SK-N-SH treated with all-trans-retinoic acid at 6 μM for 48 hours (cell line): Measurements from ENCODE around the gene ABTB1.
"Not testable (repeated sequence)": the region's sequence is repeated elsewhere in the genome, so short reads cannot be mapped to it uniquely, and the experiment has no call there.

ENCODE experiments used
- ATAC-seq: fragments of 200-7000 bp; cut with Tn5 transposase; 3 replicates; pipeline ENCODE4 v1.9.1; 2020; ENCODE audit warnings: mild to moderate bottlenecking, moderate library complexity
- ARNTL ChIP-seq: fragments of 450-650 bp; formaldehyde crosslinking; IDR thresholded peaks from 2 replicates; pipeline ENCODE4 v1.5.0; 2020; ENCODE audit warnings: low read depth, mild to moderate bottlenecking, moderate library complexity, borderline replicate concordance
- BACH2 ChIP-seq: fragments of 250-450 bp; sonication (Bioruptor Pico); IDR thresholded peaks from 2 replicates; pipeline ENCODE4 v1.9.0; 2021; ENCODE audit warnings: mild to moderate bottlenecking, borderline replicate concordance
- CREB5 ChIP-seq: fragments of 250-450 bp; sonication (Bioruptor Pico); IDR thresholded peaks from 2 replicates; pipeline ENCODE4 v1.5.1; 2020; ENCODE audit warnings: low read depth, mild to moderate bottlenecking, moderate library complexity
- CSDC2 ChIP-seq: fragments of 250-450 bp; sonication (Bioruptor Pico); IDR thresholded peaks from 2 replicates; pipeline ENCODE4 v1.5.0; 2020; ENCODE audit warnings: mild to moderate bottlenecking, moderate library complexity
- CSRNP3 ChIP-seq: fragments of 250-450 bp; sonication (Bioruptor Pico); IDR thresholded peaks from 2 replicates; pipeline ENCODE4 v1.5.1; 2021; ENCODE audit warnings: mild to moderate bottlenecking, moderate library complexity
- ESRRG ChIP-seq: fragments of 250-450 bp; sonication (Bioruptor Pico); IDR thresholded peaks from 2 replicates; pipeline ENCODE4 v1.6.1; 2021; ENCODE audit warnings: mild to moderate bottlenecking
- ISL1 ChIP-seq: fragments of 250-450 bp; sonication (Bioruptor Pico); IDR thresholded peaks from 2 replicates; pipeline ENCODE4 v2.1.2; 2022; ENCODE audit warnings: mild to moderate bottlenecking, moderate library complexity
- OSR1 ChIP-seq: fragments of 250-450 bp; sonication (Bioruptor Pico); IDR thresholded peaks from 2 replicates; pipeline ENCODE4 v1.8.0; 2022; ENCODE audit warnings: moderate library complexity, mild to moderate bottlenecking, inconsistent platforms
- POU6F1 ChIP-seq: fragments of 250-450 bp; sonication (Bioruptor Pico); IDR thresholded peaks from 2 replicates; pipeline ENCODE4 v1.8.0; 2021; ENCODE audit warnings: low read depth, mild to moderate bottlenecking, moderate library complexity, borderline replicate concordance
- PPARA ChIP-seq: fragments of 250-450 bp; sonication (Bioruptor Pico); IDR thresholded peaks from 2 replicates; pipeline ENCODE4 v1.5.0; 2020; ENCODE audit warnings: mild to moderate bottlenecking, borderline replicate concordance
- RARB ChIP-seq: fragments of 250-450 bp; sonication (Bioruptor Pico); IDR thresholded peaks from 2 replicates; pipeline ENCODE4 v1.8.0; 2021; ENCODE audit warnings: mild to moderate bottlenecking, moderate library complexity
- SNAI2 ChIP-seq: fragments of 250-450 bp; sonication (Bioruptor Pico); IDR thresholded peaks from 2 replicates; pipeline ENCODE4 v1.5.0; 2020; ENCODE audit warnings: mild to moderate bottlenecking, moderate library complexity
- TCF4 ChIP-seq: fragments of 250-450 bp; sonication (Bioruptor Pico); IDR thresholded peaks from 2 replicates; pipeline ENCODE4 v1.8.0; 2021; ENCODE audit warnings: mild to moderate bottlenecking, moderate library complexity, borderline replicate concordance
- TSHZ2 ChIP-seq: fragments of 250-450 bp; sonication (Bioruptor Pico); IDR thresholded peaks from 2 replicates; pipeline ENCODE4 v1.5.0; 2020; ENCODE audit warnings: mild to moderate bottlenecking, moderate library complexity
- ZC3H10 ChIP-seq: fragments of 250-450 bp; sonication (Bioruptor Pico); IDR thresholded peaks from 2 replicates; pipeline ENCODE4 v1.5.1; 2021; ENCODE audit warnings: mild to moderate bottlenecking, moderate library complexity
- ZFP3 ChIP-seq: fragments of 250-450 bp; sonication (Bioruptor Pico); IDR thresholded peaks from 2 replicates; pipeline ENCODE4 v1.5.0; 2020; ENCODE audit warnings: mild to moderate bottlenecking, moderate library complexity
- ZFP30 ChIP-seq: fragments of 450-650 bp; formaldehyde crosslinking; IDR thresholded peaks from 2 replicates; pipeline ENCODE4 v1.5.0; 2022; ENCODE audit warnings: mild to moderate bottlenecking, moderate library complexity
- ZNF565 ChIP-seq: fragments of 450-650 bp; formaldehyde crosslinking; conservative IDR thresholded peaks from 2 replicates; pipeline ENCODE4 v1.5.0; 2020; ENCODE audit warnings: low read depth, mild to moderate bottlenecking, moderate library complexity
- ZNF70 ChIP-seq: fragments of 450-650 bp; formaldehyde crosslinking; IDR thresholded peaks from 2 replicates; pipeline ENCODE4 v1.5.0; 2020; ENCODE audit warnings: mild to moderate bottlenecking, moderate library complexity
- ZNF8 ChIP-seq: fragments of 450-650 bp; formaldehyde crosslinking; IDR thresholded peaks from 2 replicates; pipeline ENCODE4 v1.5.0; 2020; ENCODE audit warnings: mild to moderate bottlenecking, moderate library complexity
- TF ChIP-seq, protein P1 (sequence below): fragments of 250-450 bp; sonication (Bioruptor Pico); IDR thresholded peaks from 2 replicates; pipeline ENCODE4 v1.8.0; 2020; ENCODE audit warnings: mild to moderate bottlenecking, moderate library complexity, borderline replicate concordance

Gene ABTB1

DNA sequence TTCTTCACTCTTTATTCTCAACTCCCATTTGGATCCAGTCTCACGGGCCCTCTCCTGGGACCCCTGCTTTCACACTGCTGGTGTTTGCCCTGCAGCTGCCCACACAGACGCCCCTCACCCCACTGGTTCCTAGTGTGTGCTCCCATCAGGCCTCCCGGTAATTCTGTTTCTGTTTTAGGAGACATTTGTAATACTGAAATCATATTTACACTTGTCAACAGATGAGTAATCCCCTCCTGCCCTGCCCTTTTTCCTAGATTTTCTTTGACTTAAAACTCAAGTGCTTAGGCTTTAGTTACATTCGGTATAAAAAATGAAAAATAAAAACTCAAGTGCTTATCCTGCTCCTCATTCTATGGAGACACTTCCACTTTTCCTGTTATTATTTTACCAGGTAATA is 18.4 kb upstream of the ABTB1 start:
- ATAC-seq, result no peak
- TF ChIP-seq ESRRG (CRISPR knock-in tag) (no peak), ZNF70 (CRISPR knock-in tag) (no peak), ZFP3 (CRISPR knock-in tag) (no peak), BACH2 (CRISPR knock-in tag) (no peak), CSDC2 (CRISPR knock-in tag) (no peak), ZNF8 (no peak), CREB5 (CRISPR knock-in tag) (no peak), ZNF565 (CRISPR knock-in tag) (no peak), ARNTL (CRISPR knock-in tag) (no peak), TCF4 (CRISPR knock-in tag) (no peak), ISL1 (no peak), OSR1 (CRISPR knock-in tag) (no peak), ZC3H10 (CRISPR knock-in tag) (no peak)
- TF ChIP-seq, protein P1, sequence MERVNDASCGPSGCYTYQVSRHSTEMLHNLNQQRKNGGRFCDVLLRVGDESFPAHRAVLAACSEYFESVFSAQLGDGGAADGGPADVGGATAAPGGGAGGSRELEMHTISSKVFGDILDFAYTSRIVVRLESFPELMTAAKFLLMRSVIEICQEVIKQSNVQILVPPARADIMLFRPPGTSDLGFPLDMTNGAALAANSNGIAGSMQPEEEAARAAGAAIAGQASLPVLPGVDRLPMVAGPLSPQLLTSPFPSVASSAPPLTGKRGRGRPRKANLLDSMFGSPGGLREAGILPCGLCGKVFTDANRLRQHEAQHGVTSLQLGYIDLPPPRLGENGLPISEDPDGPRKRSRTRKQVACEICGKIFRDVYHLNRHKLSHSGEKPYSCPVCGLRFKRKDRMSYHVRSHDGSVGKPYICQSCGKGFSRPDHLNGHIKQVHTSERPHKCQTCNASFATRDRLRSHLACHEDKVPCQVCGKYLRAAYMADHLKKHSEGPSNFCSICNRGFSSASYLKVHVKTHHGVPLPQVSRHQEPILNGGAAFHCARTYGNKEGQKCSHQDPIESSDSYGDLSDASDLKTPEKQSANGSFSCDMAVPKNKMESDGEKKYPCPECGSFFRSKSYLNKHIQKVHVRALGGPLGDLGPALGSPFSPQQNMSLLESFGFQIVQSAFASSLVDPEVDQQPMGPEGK (CRISPR knock-in tag), result no peak
- TF ChIP-seq, all 23 proteins: peak for 0

- ATAC-seq, result not testable (repeated sequence)
Observed at GRCh38 chr3:127654993-127655392, 17.8 kb upstream of the ABTB1 start.

- peak; percentile 61 for ATAC-seq
- no peak for TF ChIP-seq ISL1
- TF ChIP-seq ARNTL (CRISPR knock-in tag), result no peak
Observed at GRCh38 chr3:127655641-127656040, 17.1 kb upstream of the ABTB1 start.

DNA sequence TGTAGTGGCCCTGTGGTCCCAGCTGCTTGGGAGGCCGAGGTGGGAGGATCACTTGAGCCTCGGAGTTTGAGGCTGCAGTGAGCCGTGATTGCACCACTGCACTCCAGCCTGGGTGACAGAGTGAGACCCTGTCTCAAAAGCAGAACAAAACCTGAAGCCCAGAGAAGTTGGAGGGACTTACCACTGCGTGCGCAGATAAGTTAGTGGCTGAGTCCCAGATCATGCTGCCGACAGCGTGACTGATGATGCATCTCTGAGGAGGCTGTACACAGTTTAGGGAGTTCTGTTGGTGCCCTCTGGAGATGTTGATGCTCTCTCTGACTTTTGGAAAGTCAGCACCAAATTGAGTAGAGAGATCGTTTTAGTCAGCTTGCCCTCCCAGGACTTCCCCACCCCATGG is 15.8 kb upstream of the ABTB1 start:
- ATAC-seq, result no peak
- TF ChIP-seq PPARA (CRISPR knock-in tag), result no peak
- TF ChIP-seq, all 23 proteins: peak for 0

GRCh38 chr3:127658234-127658633 is 14.5 kb upstream of the ABTB1 start:
- no peak for ATAC-seq
- no peak for TF ChIP-seq OSR1 (CRISPR knock-in tag)
- no peak for TF ChIP-seq CREB5 (CRISPR knock-in tag)
- TF ChIP-seq CSDC2 (CRISPR knock-in tag), result no peak
- TF ChIP-seq SNAI2, result no peak
- TF ChIP-seq BACH2 (CRISPR knock-in tag), result no peak
- no peak for TF ChIP-seq RARB (CRISPR knock-in tag)
- no peak for TF ChIP-seq TSHZ2 (CRISPR knock-in tag)
- no peak for TF ChIP-seq ISL1
- no peak for TF ChIP-seq ZC3H10 (CRISPR knock-in tag)
- TF ChIP-seq ARNTL (CRISPR knock-in tag), result no peak
- no peak for TF ChIP-seq CSRNP3 (CRISPR knock-in tag)
- TF ChIP-seq POU6F1 (CRISPR knock-in tag), result no peak
- TF ChIP-seq ZNF70 (CRISPR knock-in tag), result no peak
- TF ChIP-seq ZNF565 (CRISPR knock-in tag), result no peak
- TF ChIP-seq, protein P1 (CRISPR knock-in tag), result no peak
- no peak for TF ChIP-seq ZFP30 (CRISPR knock-in tag)
- no peak for TF ChIP-seq ZNF8
